Stimulated activated CD4-positive, alpha-beta T cell treated with anti-CD3 and anti-CD28 coated beads, Interleukin-1b, Interleukin-23, amount 100 ng/mL, for 24 hours (primary cell): ENCODE results near the gene TMEM178B.

Experiments
- DNase-seq, 4 experiments: peaks; one replicate each; pipeline ENCODE4 v3.0.0-alpha.2; 2020; ENCODE audit warnings: low read depth in 4 of 4, low spot score in 1 of 4

The TMEM178B gene

GRCh38 chr7:141417506-141417905 is 343.6 kb downstream of the TMEM178B start:
- DNase-seq: no peak

- no peak for DNase-seq
These were observed 344.2 kb downstream of the TMEM178B start for GRCh38 chr7:141418066-141418465.

GRCh38 chr7:141421306-141421705 is 347.4 kb downstream of the TMEM178B start:
- no peak for DNase-seq

- DNase-seq: no peak
These were observed 353.3 kb downstream of the TMEM178B start for GRCh38 chr7:141427134-141427533.

GRCh38 chr7:141430455-141431139 is 356.7 kb downstream of the TMEM178B start:
- DNase-seq: no peak

GRCh38 chr7:141431140-141431479 is 357.2 kb downstream of the TMEM178B start:
- no peak for DNase-seq

GRCh38 chr7:141431711-141432110 is 357.8 kb downstream of the TMEM178B start:
- no peak for DNase-seq

GRCh38 chr7:141433698-141434097 is 359.8 kb downstream of the TMEM178B start:
- DNase-seq: no peak

- DNase-seq: no peak
These were observed 362.3 kb downstream of the TMEM178B start for GRCh38 chr7:141436139-141436538.

GRCh38 chr7:141436575-141437075 is 362.8 kb downstream of the TMEM178B start:
- DNase-seq: no peak

- no peak for DNase-seq
These were observed 365.3 kb downstream of the TMEM178B start for GRCh38 chr7:141439164-141439563.

- DNase-seq: no peak
These were observed 365.9 kb downstream of the TMEM178B start for GRCh38 chr7:141439776-141440175.

GRCh38 chr7:141441837-141442627 is 368.2 kb downstream of the TMEM178B start:
- no peak for DNase-seq

- DNase-seq: no peak
These were observed 368.9 kb downstream of the TMEM178B start for GRCh38 chr7:141442781-141443180.

- DNase-seq: no peak
These were observed 371.1 kb downstream of the TMEM178B start for GRCh38 chr7:141444961-141445360.

GRCh38 chr7:141451232-141451631 is 377.4 kb downstream of the TMEM178B start:
- no peak for DNase-seq

- DNase-seq: no peak
These were observed 379.0 kb downstream of the TMEM178B start for GRCh38 chr7:141452911-141453310.

- DNase-seq: no peak
These were observed 380.5 kb downstream of the TMEM178B start for GRCh38 chr7:141454338-141454737.

- DNase-seq: no peak
These were observed 381.9 kb downstream of the TMEM178B start for GRCh38 chr7:141455723-141456122.

- DNase-seq: no peak
These were observed 382.4 kb downstream of the TMEM178B start for GRCh38 chr7:141456298-141456697.

- no peak for DNase-seq
These were observed 382.8 kb downstream of the TMEM178B start for GRCh38 chr7:141456711-141457110.
